ENCODE results near the gene PIK3CB. TPM values are rescaled to one million over a fixed set of nuclear protein-coding genes. Genes with fewer than 3 reads are reported as not detected.

The PIK3CB gene
- polyA plus RNA-seq, 1 of the 3 experiments (the other 2 are of a cell fraction): 6.8 TPM

- no peak for TF ChIP-seq GABPA (IDR thresholded peaks at IDR 0.05; ENCODE audit: low read depth)
- TF ChIP-seq NFIC (IDR thresholded peaks at IDR 0.05; ENCODE audit: borderline replicate concordance): no peak
- TF ChIP-seq ZBTB33 (IDR thresholded peaks at IDR 0.05; ENCODE audit: borderline replicate concordance, low read depth): no peak
- TF ChIP-seq CHD2 (IDR thresholded peaks at IDR 0.05; ENCODE audit: low read length, partially characterized antibody): no peak
- TF ChIP-seq SIN3A (IDR thresholded peaks at IDR 0.05; ENCODE audit: borderline replicate concordance, low read depth, low read length): no peak
- no peak for TF ChIP-seq POLR2AphosphoS5 (IDR thresholded peaks at IDR 0.05; ENCODE audit: low read depth, low read length)
- TF ChIP-seq SMC3 (IDR thresholded peaks at IDR 0.05; ENCODE audit: low read depth, low read length): no peak
- TF ChIP-seq RCOR1 (IDR thresholded peaks at IDR 0.05; ENCODE audit: low read length): no peak
- no peak for TF ChIP-seq IRF3 (IDR thresholded peaks at IDR 0.05; ENCODE audit: low read depth, low read length)
- TF ChIP-seq TCF12 (IDR thresholded peaks at IDR 0.05): no peak
- TF ChIP-seq TEAD4 (IDR thresholded peaks at IDR 0.05; ENCODE audit: borderline replicate concordance, insufficient read depth): no peak
- TF ChIP-seq JUND (IDR thresholded peaks at IDR 0.05): no peak
- no peak for TF ChIP-seq USF1 (IDR thresholded peaks at IDR 0.05; ENCODE audit: borderline replicate concordance, low read depth)
- no peak for TF ChIP-seq ELF1 (IDR thresholded peaks at IDR 0.05)
- TF ChIP-seq FOXJ3 (CRISPR knock-in tag; IDR thresholded peaks at IDR 0.05): no peak
- TF ChIP-seq NRF1 (IDR thresholded peaks at IDR 0.05; ENCODE audit: low read depth, low read length): no peak
- TF ChIP-seq RAD21 (IDR thresholded peaks at IDR 0.05; ENCODE audit: low read length): no peak
- H2AFZ ChIP-seq (ENCODE audit: low read depth): no peak overlapping the region
- H3K27me3 ChIP-seq (ENCODE audit: insufficient read depth): no peaks in the 10 kb centered on the region
- H3K9ac ChIP-seq: no peak overlapping the region
- H3K4me1 ChIP-seq (ENCODE audit: control insufficient read depth in 1 of 2, insufficient read depth in 2 of 2, low read depth in 1 of 2, low read length in 1 of 2): no peaks in the 10 kb centered on the region
- H3K4me2 ChIP-seq: no peak overlapping the region
- no peaks in the 10 kb centered on the region for H3K79me2 ChIP-seq (ENCODE audit: insufficient read depth)
- DNase-seq: no peak
- H3K27ac ChIP-seq (ENCODE audit: low read depth in 2 of 2, low read length in 1 of 2): no peak overlapping the region
- H3K9me2 ChIP-seq: no peaks in the 10 kb centered on the region
- H3K36me3 ChIP-seq (replicated peaks in 1 of 2; ENCODE audit: control insufficient read depth in 1 of 2, insufficient read depth in 2 of 2, low read length in 1 of 2): peaks cover 5 to 21% of the 10 kb centered on the region in 2 experiments
- H3K9me3 ChIP-seq: peaks cover 10% of the 10 kb centered on the region; the same call in 1 of the 2 replicates
- ChIA-PET POLR2A (no interaction called here), CTCF (no interaction called here)
- no peak overlapping the region for H3K4me3 ChIP-seq (ENCODE audit: low read depth in 2 of 2, low read length in 1 of 2)
- H4K20me1 ChIP-seq (ENCODE audit: insufficient read depth): no peaks in the 10 kb centered on the region
- H3F3A ChIP-seq (replicated peaks; ENCODE audit: insufficient read depth): peaks cover 5% of the 10 kb centered on the region
Observed at GRCh38 chr3:138646513-138646912, 188.2 kb downstream of the PIK3CB start.

- POLR2A ChIA-PET: no interaction called here
- TF ChIP-seq TCF12 (IDR thresholded peaks at IDR 0.05) (no peak), SIN3A (IDR thresholded peaks at IDR 0.05; ENCODE audit: borderline replicate concordance, low read depth, low read length) (no peak), MAX (IDR thresholded peaks at IDR 0.05; ENCODE audit: low read depth) (no peak), IRF3 (IDR thresholded peaks at IDR 0.05; ENCODE audit: low read depth, low read length) (no peak), RFX5 (IDR thresholded peaks at IDR 0.05; ENCODE audit: low read length) (no peak), EP300 (IDR thresholded peaks at IDR 0.05; ENCODE audit: borderline replicate concordance in 1 of 2, low read depth in 1 of 2, low read length in 1 of 2) (no peak), USF1 (IDR thresholded peaks at IDR 0.05; ENCODE audit: borderline replicate concordance, low read depth) (no peak), PBX3 (IDR thresholded peaks at IDR 0.05) (no peak)
Observed at GRCh38 chr3:138646008-138646407, 188.7 kb downstream of the PIK3CB start.

More at GRCh38 chr3:138646008-138646407, 188.7 kb downstream of the PIK3CB start:
- Histone ChIP-seq H3K9ac (no peak overlapping the region), H3K27me3 (ENCODE audit: insufficient read depth) (no peaks in the 10 kb centered on the region), H2AFZ (ENCODE audit: low read depth) (no peak overlapping the region), H3K4me2 (no peak overlapping the region), H3K79me2 (ENCODE audit: insufficient read depth) (no peaks in the 10 kb centered on the region), H3K27ac (ENCODE audit: low read depth in 2 of 2, low read length in 1 of 2) (no peak overlapping the region), H3K9me3 (peaks cover 10% of the 10 kb centered on the region; the same call in 1 of the 2 replicates), H3K9me2 (no peaks in the 10 kb centered on the region), H3K36me3 (replicated peaks in 1 of 2; ENCODE audit: control insufficient read depth in 1 of 2, insufficient read depth in 2 of 2, low read length in 1 of 2) (peaks cover 5 to 21% of the 10 kb centered on the region in 2 experiments), H3F3A (replicated peaks; ENCODE audit: insufficient read depth) (peaks cover 5% of the 10 kb centered on the region), H4K20me1 (ENCODE audit: insufficient read depth) (no peaks in the 10 kb centered on the region), H3K4me1 (ENCODE audit: control insufficient read depth in 1 of 2, insufficient read depth in 2 of 2, low read depth in 1 of 2, low read length in 1 of 2) (no peaks in the 10 kb centered on the region), H3K4me3 (ENCODE audit: low read depth in 2 of 2, low read length in 1 of 2) (no peak overlapping the region)
- DNase-seq: no peak
- CTCF ChIA-PET: no interaction called here
